SK-N-SH treated with all-trans-retinoic acid at 6 μM for 48 hours (cell line): ENCODE results near the gene DCST2.

ENCODE experiments used
- ARNTL ChIP-seq: fragments of 450-650 bp; formaldehyde crosslinking; IDR thresholded peaks from 2 replicates; pipeline ENCODE4 v1.5.0; 2020; ENCODE audit warnings: low read depth, mild to moderate bottlenecking, moderate library complexity, borderline replicate concordance
- BACH2 ChIP-seq: fragments of 250-450 bp; sonication (Bioruptor Pico); IDR thresholded peaks from 2 replicates; pipeline ENCODE4 v1.9.0; 2021; ENCODE audit warnings: mild to moderate bottlenecking, borderline replicate concordance
- CREB5 ChIP-seq: fragments of 250-450 bp; sonication (Bioruptor Pico); IDR thresholded peaks from 2 replicates; pipeline ENCODE4 v1.5.1; 2020; ENCODE audit warnings: low read depth, mild to moderate bottlenecking, moderate library complexity
- CSDC2 ChIP-seq: fragments of 250-450 bp; sonication (Bioruptor Pico); IDR thresholded peaks from 2 replicates; pipeline ENCODE4 v1.5.0; 2020; ENCODE audit warnings: mild to moderate bottlenecking, moderate library complexity
- ESRRG ChIP-seq: fragments of 250-450 bp; sonication (Bioruptor Pico); IDR thresholded peaks from 2 replicates; pipeline ENCODE4 v1.6.1; 2021; ENCODE audit warnings: mild to moderate bottlenecking
- GLIS3 ChIP-seq: fragments of 250-450 bp; sonication (Bioruptor Pico); IDR thresholded peaks from 2 replicates; pipeline ENCODE4 v1.5.0; 2020; ENCODE audit warnings: mild to moderate bottlenecking, moderate library complexity
- ISL1 ChIP-seq: fragments of 250-450 bp; sonication (Bioruptor Pico); IDR thresholded peaks from 2 replicates; pipeline ENCODE4 v2.1.2; 2022; ENCODE audit warnings: mild to moderate bottlenecking, moderate library complexity
- TOX ChIP-seq: fragments of 250-450 bp; sonication (Bioruptor Pico); IDR thresholded peaks from 2 replicates; pipeline ENCODE4 v1.8.0; 2021; ENCODE audit warnings: mild to moderate bottlenecking, moderate library complexity, borderline replicate concordance
- ZFP3 ChIP-seq: fragments of 250-450 bp; sonication (Bioruptor Pico); IDR thresholded peaks from 2 replicates; pipeline ENCODE4 v1.5.0; 2020; ENCODE audit warnings: mild to moderate bottlenecking, moderate library complexity
- ZNF565 ChIP-seq: fragments of 450-650 bp; formaldehyde crosslinking; conservative IDR thresholded peaks from 2 replicates; pipeline ENCODE4 v1.5.0; 2020; ENCODE audit warnings: low read depth, mild to moderate bottlenecking, moderate library complexity
- TF ChIP-seq, protein P1 (sequence below): fragments of 250-450 bp; sonication (Bioruptor Pico); IDR thresholded peaks from 2 replicates; pipeline ENCODE4 v1.8.0; 2020; ENCODE audit warnings: mild to moderate bottlenecking, moderate library complexity, borderline replicate concordance
- TF ChIP-seq, protein P2 (sequence below): fragments of 250-450 bp; sonication (Bioruptor Pico); IDR thresholded peaks from 2 replicates; pipeline ENCODE4 v1.5.1; 2021; ENCODE audit warnings: mild to moderate bottlenecking, moderate library complexity

- TF ChIP-seq TOX (CRISPR knock-in tag) = no peak
- TF ChIP-seq ESRRG (CRISPR knock-in tag) = no peak
- no peak for TF ChIP-seq CREB5
- no peak for TF ChIP-seq ARNTL (CRISPR knock-in tag)
- TF ChIP-seq, protein P1, sequence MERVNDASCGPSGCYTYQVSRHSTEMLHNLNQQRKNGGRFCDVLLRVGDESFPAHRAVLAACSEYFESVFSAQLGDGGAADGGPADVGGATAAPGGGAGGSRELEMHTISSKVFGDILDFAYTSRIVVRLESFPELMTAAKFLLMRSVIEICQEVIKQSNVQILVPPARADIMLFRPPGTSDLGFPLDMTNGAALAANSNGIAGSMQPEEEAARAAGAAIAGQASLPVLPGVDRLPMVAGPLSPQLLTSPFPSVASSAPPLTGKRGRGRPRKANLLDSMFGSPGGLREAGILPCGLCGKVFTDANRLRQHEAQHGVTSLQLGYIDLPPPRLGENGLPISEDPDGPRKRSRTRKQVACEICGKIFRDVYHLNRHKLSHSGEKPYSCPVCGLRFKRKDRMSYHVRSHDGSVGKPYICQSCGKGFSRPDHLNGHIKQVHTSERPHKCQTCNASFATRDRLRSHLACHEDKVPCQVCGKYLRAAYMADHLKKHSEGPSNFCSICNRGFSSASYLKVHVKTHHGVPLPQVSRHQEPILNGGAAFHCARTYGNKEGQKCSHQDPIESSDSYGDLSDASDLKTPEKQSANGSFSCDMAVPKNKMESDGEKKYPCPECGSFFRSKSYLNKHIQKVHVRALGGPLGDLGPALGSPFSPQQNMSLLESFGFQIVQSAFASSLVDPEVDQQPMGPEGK (CRISPR knock-in tag) = no peak
- TF ChIP-seq ZNF565 = no peak
- TF ChIP-seq GLIS3 (CRISPR knock-in tag) = no peak
- TF ChIP-seq BACH2 (CRISPR knock-in tag) = no peak
- TF ChIP-seq, protein P2, sequence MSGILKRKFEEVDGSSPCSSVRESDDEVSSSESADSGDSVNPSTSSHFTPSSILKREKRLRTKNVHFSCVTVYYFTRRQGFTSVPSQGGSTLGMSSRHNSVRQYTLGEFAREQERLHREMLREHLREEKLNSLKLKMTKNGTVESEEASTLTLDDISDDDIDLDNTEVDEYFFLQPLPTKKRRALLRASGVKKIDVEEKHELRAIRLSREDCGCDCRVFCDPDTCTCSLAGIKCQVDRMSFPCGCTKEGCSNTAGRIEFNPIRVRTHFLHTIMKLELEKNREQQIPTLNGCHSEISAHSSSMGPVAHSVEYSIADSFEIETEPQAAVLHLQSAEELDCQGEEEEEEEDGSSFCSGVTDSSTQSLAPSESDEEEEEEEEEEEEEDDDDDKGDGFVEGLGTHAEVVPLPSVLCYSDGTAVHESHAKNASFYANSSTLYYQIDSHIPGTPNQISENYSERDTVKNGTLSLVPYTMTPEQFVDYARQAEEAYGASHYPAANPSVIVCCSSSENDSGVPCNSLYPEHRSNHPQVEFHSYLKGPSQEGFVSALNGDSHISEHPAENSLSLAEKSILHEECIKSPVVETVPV (CRISPR knock-in tag) = no peak
- TF ChIP-seq ZFP3 (CRISPR knock-in tag) = no peak
- no peak for TF ChIP-seq CSDC2
- no peak for TF ChIP-seq ISL1 (CRISPR knock-in tag)
These were observed 22.6 kb downstream of the DCST2 start for GRCh38 chr1:155011004-155011416.
